Prostate gland (tissue), 2 donors: ENCODE measurements around the gene KHDC1L.
"Not testable (repeated sequence)": the region's sequence is repeated elsewhere in the genome, so short reads cannot be mapped to it uniquely, and the experiment has no call there.

Experiments
- POLR2A ChIP-seq: fragments of 450-650 bp; IDR thresholded peaks from one replicate; pipeline ENCODE4 v1.6.1; 2016; ENCODE audit warnings: antibody characterized with exemption, mild to moderate bottlenecking
- POLR2AphosphoS5 ChIP-seq: sonication (generic); formaldehyde crosslinking; IDR thresholded peaks from one replicate; pipeline ENCODE4 v1.6.1; 2017; ENCODE audit warnings: antibody characterized with exemption
- TF ChIP-seq, protein P1 (sequence below), 4 experiments: fragments of 200-600 bp in 2 of 4; fragments of 450-650 bp in 2 of 4; sonication (generic) in 2 of 4; IDR thresholded peaks; 1 replicate in 3 of 4; 2 replicates in 1 of 4; pipeline ENCODE4 v1.5.1; 2016 to 2019; ENCODE audit warnings: antibody characterized with exemption in 4 of 4, mild to moderate bottlenecking in 2 of 4, moderate library complexity in 2 of 4

DNA sequence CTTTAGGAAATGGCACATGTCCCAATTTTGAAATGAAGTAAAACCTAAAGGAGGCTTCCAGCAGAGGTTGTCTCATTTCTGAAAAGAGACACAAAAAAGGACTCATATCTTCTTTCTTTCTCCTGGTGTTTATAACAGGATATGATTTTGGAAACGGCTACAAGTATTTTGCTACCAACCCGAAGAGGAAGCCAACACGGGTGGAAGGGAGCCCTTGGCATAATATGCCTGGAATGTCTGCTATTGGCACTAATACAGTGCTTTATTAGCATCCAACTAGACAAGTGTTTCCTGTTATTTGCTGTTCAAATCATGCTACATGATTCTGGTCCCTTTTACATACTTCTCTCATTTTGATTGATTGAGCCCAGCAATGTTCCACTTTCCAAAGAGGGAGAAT lies 8.7 kb upstream of the KHDC1L start:
- TF ChIP-seq, protein P1, sequence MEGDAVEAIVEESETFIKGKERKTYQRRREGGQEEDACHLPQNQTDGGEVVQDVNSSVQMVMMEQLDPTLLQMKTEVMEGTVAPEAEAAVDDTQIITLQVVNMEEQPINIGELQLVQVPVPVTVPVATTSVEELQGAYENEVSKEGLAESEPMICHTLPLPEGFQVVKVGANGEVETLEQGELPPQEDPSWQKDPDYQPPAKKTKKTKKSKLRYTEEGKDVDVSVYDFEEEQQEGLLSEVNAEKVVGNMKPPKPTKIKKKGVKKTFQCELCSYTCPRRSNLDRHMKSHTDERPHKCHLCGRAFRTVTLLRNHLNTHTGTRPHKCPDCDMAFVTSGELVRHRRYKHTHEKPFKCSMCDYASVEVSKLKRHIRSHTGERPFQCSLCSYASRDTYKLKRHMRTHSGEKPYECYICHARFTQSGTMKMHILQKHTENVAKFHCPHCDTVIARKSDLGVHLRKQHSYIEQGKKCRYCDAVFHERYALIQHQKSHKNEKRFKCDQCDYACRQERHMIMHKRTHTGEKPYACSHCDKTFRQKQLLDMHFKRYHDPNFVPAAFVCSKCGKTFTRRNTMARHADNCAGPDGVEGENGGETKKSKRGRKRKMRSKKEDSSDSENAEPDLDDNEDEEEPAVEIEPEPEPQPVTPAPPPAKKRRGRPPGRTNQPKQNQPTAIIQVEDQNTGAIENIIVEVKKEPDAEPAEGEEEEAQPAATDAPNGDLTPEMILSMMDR (IDR thresholded peaks at IDR 0.05): not testable (repeated sequence)
- not testable (repeated sequence) for TF ChIP-seq POLR2AphosphoS5, POLR2A
